Keratinocyte (primary cell): ENCODE results near the gene PABPN1. TPM values are rescaled to one million over a fixed set of nuclear protein-coding genes. Genes with fewer than 3 reads are reported as not detected.

Source experiments
- DNase-seq: peaks from one replicate; pipeline ENCODE4 v3.0.0-alpha.2; 2011; ENCODE audit warnings: low read depth, missing footprints, low spot score
- FAIRE-seq: peaks from 2 replicates; lab custom pipeline; 2011; peaks lifted over from hg19 to GRCh38; lab: Jason Lieb, UNC
- H2AFZ ChIP-seq: 2 replicates; pipeline ENCODE4 v1.6.0; 2012; ENCODE audit warnings: low read length, control low read depth, inconsistent platforms; ENCODE audit not compliant: control insufficient read depth
- H3K27ac ChIP-seq: 2 replicates; pipeline ENCODE4 v1.5.1; 2011; ENCODE audit warnings: low read length; ENCODE audit not compliant: control insufficient read depth, insufficient read depth
- H3K27me3 ChIP-seq: 3 replicates; pipeline ENCODE4 v1.6.0; 2011; ENCODE audit warnings: low read length; ENCODE audit not compliant: control insufficient read depth, insufficient read depth; ENCODE audit errors: extremely low read depth
- H3K36me3 ChIP-seq, 2 experiments: 2 replicates in 1 of 2; 3 replicates in 1 of 2; pipeline ENCODE4 v1.5.1; 2011; ENCODE audit warnings: low read length in 2 of 2, mild to moderate bottlenecking in 1 of 2; ENCODE audit not compliant: control insufficient read depth in 2 of 2, insufficient read depth in 2 of 2; ENCODE audit errors: extremely low read depth in 1 of 2
- H3K4me1 ChIP-seq: 3 replicates; pipeline ENCODE4 v1.5.1; 2011; ENCODE audit warnings: low read length; ENCODE audit not compliant: control insufficient read depth, insufficient read depth; ENCODE audit errors: extremely low read depth
- H3K4me2 ChIP-seq: 3 replicates; pipeline ENCODE4 v1.6.0; 2011; ENCODE audit warnings: low read depth, low read length; ENCODE audit not compliant: control insufficient read depth, insufficient read depth; ENCODE audit errors: extremely low read depth
- H3K4me3 ChIP-seq, 3 experiments: fragments of 200-600 bp in 1 of 3; sonication (generic) in 1 of 3; 2 replicates in 2 of 3; 3 replicates in 1 of 3; pipeline ENCODE4 v1.5.1; 2011 to 2016; ENCODE audit warnings: low read length in 3 of 3, mild to moderate bottlenecking in 3 of 3, control low read depth in 2 of 3, inconsistent platforms in 1 of 3, low read depth in 1 of 3, mixed read lengths in 1 of 3, mixed run types in 1 of 3, moderate library complexity in 1 of 3; ENCODE audit not compliant: control insufficient read depth in 2 of 3, insufficient read depth in 2 of 3; ENCODE audit errors: extremely low read depth in 1 of 3
- H3K79me2 ChIP-seq: 2 replicates; pipeline ENCODE4 v1.6.0; 2012; ENCODE audit warnings: low read length; ENCODE audit not compliant: control insufficient read depth, insufficient read depth
- H3K9ac ChIP-seq: 3 replicates; pipeline ENCODE4 v1.6.0; 2011; ENCODE audit warnings: low read length; ENCODE audit not compliant: control insufficient read depth, insufficient read depth; ENCODE audit errors: extremely low read depth
- H3K9me1 ChIP-seq: 3 replicates; pipeline ENCODE4 v1.6.0; 2011; ENCODE audit warnings: low read length; ENCODE audit not compliant: control insufficient read depth, insufficient read depth; ENCODE audit errors: extremely low read depth
- H3K9me3 ChIP-seq: 2 replicates; pipeline ENCODE4 v1.5.1; 2012; ENCODE audit warnings: low read depth, low read length; ENCODE audit not compliant: control insufficient read depth
- H4K20me1 ChIP-seq: 3 replicates; pipeline ENCODE4 v1.6.0; 2011; ENCODE audit warnings: low read length; ENCODE audit not compliant: control insufficient read depth, insufficient read depth; ENCODE audit errors: extremely low read depth
- CTCF ChIP-seq, 3 experiments: IDR thresholded peaks in 1 of 3; conservative IDR thresholded peaks in 1 of 3; optimal IDR thresholded peaks in 1 of 3; 2 replicates in 2 of 3; 3 replicates in 1 of 3; pipeline versions ENCODE3 to v1.5.1; 2011; ENCODE audit warnings: low read length in 3 of 3, mild to moderate bottlenecking in 3 of 3, moderate library complexity in 2 of 3, control low read depth in 1 of 3, inconsistent platforms in 1 of 3; ENCODE audit not compliant: insufficient read depth in 2 of 3; ENCODE audit errors: extremely low read depth in 1 of 3
- EZH2 ChIP-seq: IDR thresholded peaks from one replicate; pipeline ENCODE4 v1.6.1; 2012; ENCODE audit warnings: inconsistent platforms, mild to moderate bottlenecking, low read length, moderate library complexity
- dilution Hi-C: fragments of 300-500 bp; cut with MboI; formaldehyde crosslinking; loops from one replicate; pipeline ENCODE4 v1.7.0; 2020; ENCODE audit warnings: low sequenced_read_pairs; ENCODE audit not compliant: extremely low pct_ligation_motif_present
- polyA plus RNA-seq, 5 experiments: library from polyadenylated mRNA; depleted of rRNA in 3 of 5; stranded (reverse) in 3 of 5; stranded (forward) in 1 of 5; unstranded in 1 of 5; fragments of >200 nt; gene quantifications; 1 replicate in 1 of 5; 2 replicates in 3 of 5; 3 replicates in 1 of 5; pipeline versions ENCODE4 v1.2.1 to v1.2.3, GENCODE V29; 2011 to 2012; ENCODE audit warnings: missing spikeins in 2 of 5, low read depth in 1 of 5, low replicate concordance in 1 of 5

Gene PABPN1
- polyA plus RNA-seq, 1 donor (not counting 4 experiments of a cell fraction or from before 2014, with no cell fraction given): 185 TPM

GRCh38 chr14:23361320-23361719 lies 40.1 kb downstream of the PABPN1 start:
- no peaks in the 10 kb centered on the region for H3K9me3 ChIP-seq
- no peak overlapping the region for H3K9ac ChIP-seq
- FAIRE-seq (no peak), DNase-seq (no peak)
- H3K4me3 ChIP-seq: no peak overlapping the region
- no peaks in the 10 kb centered on the region for H4K20me1 ChIP-seq
- H3K36me3 ChIP-seq: peaks cover 0 to 2% of the 10 kb centered on the region in 2 experiments
- dilution Hi-C loops: no loop called here
- H3K79me2 ChIP-seq: no peaks in the 10 kb centered on the region
- H3K4me1 ChIP-seq: peaks cover 15% of the 10 kb centered on the region
- H3K27me3 ChIP-seq: no peaks in the 10 kb centered on the region
- TF ChIP-seq EZH2 (no peak), CTCF (optimal IDR thresholded peaks at IDR 0.05 in 1 of 3, IDR thresholded peaks at IDR 0.05 in 1 of 3, conservative IDR thresholded peaks at IDR 0.05 in 1 of 3; ENCODE audit: extremely low read depth in 1 of 3, insufficient read depth in 2 of 3, low read length in 3 of 3) (no peak)
- no peaks in the 10 kb centered on the region for H3K9me1 ChIP-seq
- no peak overlapping the region for H2AFZ ChIP-seq
- no peak overlapping the region for H3K4me2 ChIP-seq
- no peak overlapping the region for H3K27ac ChIP-seq

GRCh38 chr14:23361763-23362162 lies 40.5 kb downstream of the PABPN1 start:
- Histone ChIP-seq H2AFZ (no peak overlapping the region), H3K9me3 (no peaks in the 10 kb centered on the region), H3K79me2 (no peaks in the 10 kb centered on the region), H3K27me3 (no peaks in the 10 kb centered on the region), H3K27ac (no peak overlapping the region), H3K9ac (no peak overlapping the region), H4K20me1 (no peaks in the 10 kb centered on the region), H3K4me2 (no peak overlapping the region), H3K4me3 (no peak overlapping the region), H3K36me3 (peaks cover 0 to 2% of the 10 kb centered on the region in 2 experiments), H3K4me1 (peaks cover 18% of the 10 kb centered on the region), H3K9me1 (no peaks in the 10 kb centered on the region)
- TF ChIP-seq EZH2 (no peak), CTCF (optimal IDR thresholded peaks at IDR 0.05 in 1 of 3, IDR thresholded peaks at IDR 0.05 in 1 of 3, conservative IDR thresholded peaks at IDR 0.05 in 1 of 3; ENCODE audit: extremely low read depth in 1 of 3, insufficient read depth in 2 of 3, low read length in 3 of 3) (no peak)
- no peak for FAIRE-seq
- dilution Hi-C loops: no loop called here
- DNase-seq: no peak
